ENCODE results near the gene SMCO2. TPM values are rescaled to one million over a fixed set of nuclear protein-coding genes. Genes with fewer than 3 reads are reported as not detected.

The SMCO2 gene
- total RNA-seq, 1 experiment from 2014 or later = not detected

DNA sequence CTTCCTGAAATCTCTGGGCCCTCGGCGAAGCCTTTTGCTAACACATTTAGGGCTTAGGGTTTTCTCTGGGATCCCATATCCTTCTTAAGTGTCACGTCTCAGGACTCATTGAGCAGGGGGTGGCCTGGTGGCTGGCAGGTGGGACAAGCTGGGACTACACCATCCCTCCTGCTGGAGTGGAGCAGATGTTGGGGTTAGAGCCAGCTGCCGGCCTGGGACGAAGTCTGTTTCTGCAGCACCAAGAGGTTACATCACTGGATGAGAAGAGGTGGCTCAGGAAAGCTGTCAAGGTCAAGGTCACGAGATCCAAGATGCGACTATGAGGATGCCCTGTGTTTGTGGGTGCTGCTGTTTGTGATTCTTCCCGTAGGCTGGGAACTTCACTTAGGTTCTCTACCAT is 16.3 kb downstream of the SMCO2 start:
- Histone ChIP-seq H3K27me3 (ENCODE audit: insufficient read depth, low read length) (no peaks in the 10 kb centered on the region), H4K20me1 (ENCODE audit: insufficient read depth) (no peaks in the 10 kb centered on the region), H3K9me3 (ENCODE audit: control insufficient read depth in 1 of 2, insufficient read depth in 1 of 2, low read depth in 1 of 2, low read length in 2 of 2) (no peaks in the 10 kb centered on the region), H3K9ac (ENCODE audit: low read length) (no peak overlapping the region), H2AFZ (ENCODE audit: low read depth, low read length, poor library complexity, severe bottlenecking) (no peak overlapping the region), H3K36me3 (ENCODE audit: control insufficient read depth in 1 of 2, insufficient read depth in 2 of 2, low read length in 2 of 2) (no peaks in the 10 kb centered on the region), H3K4me3 (replicated peaks in 1 of 2; ENCODE audit: low read depth in 1 of 2, low read length in 2 of 2) (no peak overlapping the region), H3K9me2 (ENCODE audit: insufficient read depth) (no peaks in the 10 kb centered on the region), H3K27ac (ENCODE audit: low read depth, low read length) (no peak overlapping the region), H3K4me2 (ENCODE audit: low read length) (no peak overlapping the region), H3K79me2 (ENCODE audit: insufficient read depth, low read length) (no peaks in the 10 kb centered on the region), H3K4me1 (ENCODE audit: control insufficient read depth in 1 of 2, insufficient read depth in 2 of 2, low read length in 2 of 2) (peaks cover 9 to 14% of the 10 kb centered on the region in 2 experiments; a peak in 3 of 4 replicates)
- RAD21 ChIA-PET (ENCODE audit: low non-redundant PET in 1 of 2, low total read pairs in 2 of 2, uncharacterized antibody in 2 of 2, unreplicated experiment in 2 of 2) = no interaction called here
- no TSS peak for BruUV-seq (replicated peaks)
- POLR2A ChIA-PET = no interaction called here
- ATAC-seq (no peak), DNase-seq (ENCODE audit: low read depth, low spot score) (no peak)
- CTCF ChIA-PET = no interaction called here
- TF ChIP-seq POLR2AphosphoS5 (IDR thresholded peaks at IDR 0.05; ENCODE audit: low read depth, low read length) (no peak), TCF7L2 (IDR thresholded peaks at IDR 0.05; ENCODE audit: borderline replicate concordance, extremely low read depth, insufficient read depth, insufficient read length) (no peak), FOSL1 (IDR thresholded peaks at IDR 0.05; ENCODE audit: low read depth) (no peak), SIN3A (IDR thresholded peaks at IDR 0.05; ENCODE audit: low read depth) (no peak), RAD21 (IDR thresholded peaks at IDR 0.05; ENCODE audit: low read depth) (no peak), SP1 (IDR thresholded peaks at IDR 0.05; ENCODE audit: low read depth) (no peak), EZH2 (IDR thresholded peaks at IDR 0.05) (no peak), CEBPB (IDR thresholded peaks at IDR 0.05; ENCODE audit: low read depth) (no peak), CBX3 (IDR thresholded peaks at IDR 0.05; ENCODE audit: low read depth) (no peak), ZNF274 (IDR thresholded peaks at IDR 0.05; ENCODE audit: low read depth, low read length) (no peak), ELF1 (IDR thresholded peaks at IDR 0.05; ENCODE audit: borderline replicate concordance, low read depth) (no peak), EZH2phosphoT487 (IDR thresholded peaks at IDR 0.05; ENCODE audit: borderline replicate concordance) (no peak)
- TF ChIP-seq, protein P1, sequence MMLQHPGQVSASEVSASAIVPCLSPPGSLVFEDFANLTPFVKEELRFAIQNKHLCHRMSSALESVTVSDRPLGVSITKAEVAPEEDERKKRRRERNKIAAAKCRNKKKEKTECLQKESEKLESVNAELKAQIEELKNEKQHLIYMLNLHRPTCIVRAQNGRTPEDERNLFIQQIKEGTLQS (IDR thresholded peaks at IDR 0.05) = no peak
- TF ChIP-seq, protein P2, sequence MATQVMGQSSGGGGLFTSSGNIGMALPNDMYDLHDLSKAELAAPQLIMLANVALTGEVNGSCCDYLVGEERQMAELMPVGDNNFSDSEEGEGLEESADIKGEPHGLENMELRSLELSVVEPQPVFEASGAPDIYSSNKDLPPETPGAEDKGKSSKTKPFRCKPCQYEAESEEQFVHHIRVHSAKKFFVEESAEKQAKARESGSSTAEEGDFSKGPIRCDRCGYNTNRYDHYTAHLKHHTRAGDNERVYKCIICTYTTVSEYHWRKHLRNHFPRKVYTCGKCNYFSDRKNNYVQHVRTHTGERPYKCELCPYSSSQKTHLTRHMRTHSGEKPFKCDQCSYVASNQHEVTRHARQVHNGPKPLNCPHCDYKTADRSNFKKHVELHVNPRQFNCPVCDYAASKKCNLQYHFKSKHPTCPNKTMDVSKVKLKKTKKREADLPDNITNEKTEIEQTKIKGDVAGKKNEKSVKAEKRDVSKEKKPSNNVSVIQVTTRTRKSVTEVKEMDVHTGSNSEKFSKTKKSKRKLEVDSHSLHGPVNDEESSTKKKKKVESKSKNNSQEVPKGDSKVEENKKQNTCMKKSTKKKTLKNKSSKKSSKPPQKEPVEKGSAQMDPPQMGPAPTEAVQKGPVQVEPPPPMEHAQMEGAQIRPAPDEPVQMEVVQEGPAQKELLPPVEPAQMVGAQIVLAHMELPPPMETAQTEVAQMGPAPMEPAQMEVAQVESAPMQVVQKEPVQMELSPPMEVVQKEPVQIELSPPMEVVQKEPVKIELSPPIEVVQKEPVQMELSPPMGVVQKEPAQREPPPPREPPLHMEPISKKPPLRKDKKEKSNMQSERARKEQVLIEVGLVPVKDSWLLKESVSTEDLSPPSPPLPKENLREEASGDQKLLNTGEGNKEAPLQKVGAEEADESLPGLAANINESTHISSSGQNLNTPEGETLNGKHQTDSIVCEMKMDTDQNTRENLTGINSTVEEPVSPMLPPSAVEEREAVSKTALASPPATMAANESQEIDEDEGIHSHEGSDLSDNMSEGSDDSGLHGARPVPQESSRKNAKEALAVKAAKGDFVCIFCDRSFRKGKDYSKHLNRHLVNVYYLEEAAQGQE (IDR thresholded peaks at IDR 0.05; ENCODE audit: low read depth) = no peak
- TF ChIP-seq, protein P3, sequence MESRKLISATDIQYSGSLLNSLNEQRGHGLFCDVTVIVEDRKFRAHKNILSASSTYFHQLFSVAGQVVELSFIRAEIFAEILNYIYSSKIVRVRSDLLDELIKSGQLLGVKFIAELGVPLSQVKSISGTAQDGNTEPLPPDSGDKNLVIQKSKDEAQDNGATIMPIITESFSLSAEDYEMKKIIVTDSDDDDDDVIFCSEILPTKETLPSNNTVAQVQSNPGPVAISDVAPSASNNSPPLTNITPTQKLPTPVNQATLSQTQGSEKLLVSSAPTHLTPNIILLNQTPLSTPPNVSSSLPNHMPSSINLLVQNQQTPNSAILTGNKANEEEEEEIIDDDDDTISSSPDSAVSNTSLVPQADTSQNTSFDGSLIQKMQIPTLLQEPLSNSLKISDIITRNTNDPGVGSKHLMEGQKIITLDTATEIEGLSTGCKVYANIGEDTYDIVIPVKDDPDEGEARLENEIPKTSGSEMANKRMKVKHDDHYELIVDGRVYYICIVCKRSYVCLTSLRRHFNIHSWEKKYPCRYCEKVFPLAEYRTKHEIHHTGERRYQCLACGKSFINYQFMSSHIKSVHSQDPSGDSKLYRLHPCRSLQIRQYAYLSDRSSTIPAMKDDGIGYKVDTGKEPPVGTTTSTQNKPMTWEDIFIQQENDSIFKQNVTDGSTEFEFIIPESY (IDR thresholded peaks at IDR 0.05; ENCODE audit: extremely low read depth, insufficient replicate concordance, low read length) = no peak
- TF ChIP-seq, protein P4, sequence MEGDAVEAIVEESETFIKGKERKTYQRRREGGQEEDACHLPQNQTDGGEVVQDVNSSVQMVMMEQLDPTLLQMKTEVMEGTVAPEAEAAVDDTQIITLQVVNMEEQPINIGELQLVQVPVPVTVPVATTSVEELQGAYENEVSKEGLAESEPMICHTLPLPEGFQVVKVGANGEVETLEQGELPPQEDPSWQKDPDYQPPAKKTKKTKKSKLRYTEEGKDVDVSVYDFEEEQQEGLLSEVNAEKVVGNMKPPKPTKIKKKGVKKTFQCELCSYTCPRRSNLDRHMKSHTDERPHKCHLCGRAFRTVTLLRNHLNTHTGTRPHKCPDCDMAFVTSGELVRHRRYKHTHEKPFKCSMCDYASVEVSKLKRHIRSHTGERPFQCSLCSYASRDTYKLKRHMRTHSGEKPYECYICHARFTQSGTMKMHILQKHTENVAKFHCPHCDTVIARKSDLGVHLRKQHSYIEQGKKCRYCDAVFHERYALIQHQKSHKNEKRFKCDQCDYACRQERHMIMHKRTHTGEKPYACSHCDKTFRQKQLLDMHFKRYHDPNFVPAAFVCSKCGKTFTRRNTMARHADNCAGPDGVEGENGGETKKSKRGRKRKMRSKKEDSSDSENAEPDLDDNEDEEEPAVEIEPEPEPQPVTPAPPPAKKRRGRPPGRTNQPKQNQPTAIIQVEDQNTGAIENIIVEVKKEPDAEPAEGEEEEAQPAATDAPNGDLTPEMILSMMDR (IDR thresholded peaks at IDR 0.05 in 2 of 3, conservative IDR thresholded peaks at IDR 0.05 in 1 of 3; ENCODE audit: borderline replicate concordance in 1 of 3, insufficient read depth in 1 of 3, low read depth in 2 of 3, low read length in 2 of 3) = no peak
- intact Hi-C loops (cut with micrococcal nuclease) = no loop called here
